NOMO-1 (cell line): ENCODE measurements around the gene TMEM255A.

Source experiments
- DNase-seq, 2 experiments: peaks; one replicate each; lab custom pipeline; 2025; ENCODE audit not compliant: unreplicated experiment in 2 of 2; lab: John Stamatoyannopoulos, UW

Gene TMEM255A

DNA sequence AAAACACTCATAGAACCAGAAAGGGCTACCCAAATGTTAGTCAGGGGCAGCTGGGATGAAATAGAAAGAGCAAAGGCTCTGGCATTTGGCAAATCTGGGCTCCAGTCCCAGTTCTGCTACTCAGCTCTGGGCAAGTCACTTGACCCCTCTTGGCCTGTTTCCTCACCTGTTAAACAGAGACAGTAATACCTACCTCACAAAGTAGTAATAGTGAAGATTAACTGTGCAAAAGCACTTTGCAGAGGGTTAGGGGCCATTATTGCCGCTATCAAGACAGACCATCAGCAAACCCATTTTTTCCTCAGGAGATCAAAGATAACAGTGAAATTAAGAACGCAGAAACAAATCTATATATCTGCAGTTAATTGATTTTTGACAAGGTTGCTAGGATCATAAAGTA is 40.0 kb downstream of the TMEM255A start:
- no peak for DNase-seq

DNA sequence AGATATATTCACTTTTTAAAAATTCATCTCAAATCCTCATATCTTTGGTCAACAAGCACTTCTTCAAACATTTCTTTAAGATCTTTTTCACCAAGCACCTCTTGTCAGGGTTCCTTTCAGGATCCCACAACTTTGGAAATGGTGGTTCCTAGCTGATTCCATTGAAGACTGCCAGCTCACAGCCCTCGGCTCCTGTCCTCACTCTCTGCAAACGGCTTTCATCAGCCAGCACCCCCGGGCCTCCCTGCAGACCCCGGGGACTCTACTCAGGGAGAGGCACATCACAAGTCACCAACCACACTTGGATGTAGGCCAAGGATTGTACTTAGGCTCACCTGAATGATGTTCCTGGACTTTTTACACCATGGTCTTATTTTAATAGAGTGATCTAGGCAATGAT is 40.7 kb downstream of the TMEM255A start:
- DNase-seq, result no peak

DNA sequence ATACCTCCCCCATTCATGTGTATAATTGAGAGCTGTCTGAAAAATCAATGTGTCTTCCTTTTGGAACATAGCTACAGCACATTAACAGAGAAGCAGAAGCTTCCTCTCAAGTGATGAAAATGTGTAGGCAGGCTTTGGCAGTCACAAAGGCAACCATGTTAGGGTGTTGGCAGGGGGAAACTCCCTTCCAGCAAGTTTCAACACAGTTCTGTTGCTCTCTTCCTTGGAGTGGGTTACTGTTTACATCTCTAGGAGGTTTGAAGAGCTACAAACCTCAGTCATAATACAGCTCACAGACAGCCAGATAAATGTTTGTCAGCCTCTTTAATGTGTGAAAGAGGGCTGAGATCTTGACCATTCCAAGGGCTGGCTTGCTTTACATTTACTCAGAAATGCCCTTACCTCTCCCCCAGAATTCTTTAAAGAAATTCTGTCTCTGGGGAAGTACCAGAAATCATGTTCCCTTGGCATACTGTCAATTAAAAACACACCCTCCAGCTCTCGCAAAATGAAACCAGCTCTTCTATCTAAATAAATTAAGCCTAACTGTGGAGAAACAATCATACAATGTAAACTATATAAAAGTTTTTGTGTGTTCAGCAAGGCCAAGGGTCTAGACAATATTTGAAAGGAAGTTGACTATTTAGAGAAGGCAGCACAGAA is 41.8 kb downstream of the TMEM255A start:
- DNase-seq, result peak in 1 of 2 experiments; percentile 39

DNA sequence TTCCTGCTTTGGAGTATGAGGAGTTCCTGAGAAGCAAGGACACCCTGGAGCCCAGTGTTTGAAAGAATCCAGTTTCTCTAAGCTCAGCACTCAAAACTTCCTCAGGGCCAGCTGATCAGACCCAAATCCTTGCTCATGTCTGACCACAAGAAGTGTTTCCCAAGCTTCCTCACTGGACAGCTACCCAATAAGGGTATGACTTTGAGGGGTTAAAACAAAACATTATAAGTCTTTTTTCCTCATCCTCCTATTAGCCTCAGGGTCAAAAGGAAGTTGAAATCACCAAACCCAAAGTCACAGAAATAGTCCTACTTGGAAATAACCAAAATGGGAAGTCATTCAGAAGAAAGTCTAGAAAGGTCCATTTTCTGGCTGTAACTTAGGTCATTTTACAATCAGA is 46.9 kb downstream of the TMEM255A start:
- peak; percentile 50 to 55 for DNase-seq

DNA sequence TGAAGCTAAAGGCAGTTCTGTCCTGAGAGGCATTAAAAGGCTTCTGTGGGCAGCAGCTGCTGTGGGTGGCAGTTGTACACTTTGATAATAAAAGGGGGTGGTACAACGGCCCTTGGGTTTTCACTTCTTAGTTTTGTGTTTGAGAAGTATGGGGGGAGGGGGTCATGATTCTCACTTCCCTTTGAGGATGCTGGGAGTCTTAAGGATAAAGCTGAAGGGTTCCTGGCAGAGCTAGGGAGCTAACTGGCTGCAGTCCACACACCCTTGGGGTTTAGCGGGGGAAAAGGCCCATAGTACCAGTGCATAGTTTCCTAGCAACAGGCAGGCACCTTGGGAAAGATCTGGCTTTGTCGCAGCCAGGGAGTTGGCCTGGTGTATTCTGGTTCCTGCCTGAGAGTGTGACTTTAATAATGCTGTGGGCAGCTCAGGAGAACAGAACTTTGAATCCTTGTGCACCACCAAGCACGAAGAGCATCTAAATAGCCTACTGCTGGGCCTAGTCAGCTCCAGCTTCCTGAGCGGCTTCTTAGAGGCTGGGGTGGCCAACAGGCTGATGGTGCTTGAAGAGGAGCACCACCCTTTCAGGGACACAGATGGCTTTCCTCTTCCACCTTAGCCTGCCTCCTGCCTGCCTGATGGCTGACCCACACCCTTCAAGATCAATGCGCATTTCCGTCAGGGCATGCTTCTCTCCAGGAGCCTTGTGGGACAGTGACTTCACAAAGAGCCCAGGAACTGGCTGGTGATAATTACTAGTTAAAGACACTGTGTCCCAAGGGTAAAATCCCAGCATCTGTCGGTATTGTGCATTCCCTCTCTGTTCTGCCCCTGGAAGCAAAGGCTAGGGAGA is 48.2 kb downstream of the TMEM255A start:
- DNase-seq, result peak; percentile 83 to 87

DNA sequence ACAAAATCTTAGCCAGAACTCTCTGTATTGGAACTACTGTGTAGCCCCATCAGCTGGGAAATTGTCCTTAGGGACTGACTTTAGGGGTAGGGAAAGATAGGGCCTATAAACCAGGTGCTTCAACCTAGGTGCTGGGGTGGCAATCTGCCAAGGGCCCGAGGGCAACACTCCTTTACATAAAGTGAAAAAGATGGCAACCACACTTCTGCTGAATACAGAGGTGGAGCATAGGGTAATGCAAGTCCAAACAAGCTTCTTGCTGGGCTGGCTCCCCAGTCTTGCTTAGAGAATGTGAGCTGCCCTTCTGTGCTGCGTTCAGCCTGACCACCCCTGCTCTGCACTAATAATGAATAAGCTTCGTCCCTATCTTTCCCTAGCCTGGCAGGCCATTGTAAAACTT is 50.9 kb downstream of the TMEM255A start:
- DNase-seq, result no peak

DNA sequence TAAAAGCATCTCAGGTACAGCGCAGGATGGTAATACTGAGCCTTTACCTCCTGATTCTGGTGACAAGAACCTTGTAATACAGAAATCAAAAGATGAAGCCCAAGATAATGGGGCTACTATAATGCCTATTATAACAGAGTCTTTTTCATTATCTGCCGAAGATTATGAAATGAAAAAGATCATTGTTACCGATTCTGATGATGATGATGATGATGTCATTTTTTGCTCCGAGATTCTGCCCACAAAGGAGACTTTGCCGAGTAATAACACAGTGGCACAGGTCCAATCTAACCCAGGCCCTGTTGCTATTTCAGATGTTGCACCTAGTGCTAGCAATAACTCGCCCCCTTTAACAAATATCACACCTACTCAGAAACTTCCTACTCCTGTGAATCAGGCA is 57.5 kb downstream of the TMEM255A start:
- DNase-seq, result no peak

DNA sequence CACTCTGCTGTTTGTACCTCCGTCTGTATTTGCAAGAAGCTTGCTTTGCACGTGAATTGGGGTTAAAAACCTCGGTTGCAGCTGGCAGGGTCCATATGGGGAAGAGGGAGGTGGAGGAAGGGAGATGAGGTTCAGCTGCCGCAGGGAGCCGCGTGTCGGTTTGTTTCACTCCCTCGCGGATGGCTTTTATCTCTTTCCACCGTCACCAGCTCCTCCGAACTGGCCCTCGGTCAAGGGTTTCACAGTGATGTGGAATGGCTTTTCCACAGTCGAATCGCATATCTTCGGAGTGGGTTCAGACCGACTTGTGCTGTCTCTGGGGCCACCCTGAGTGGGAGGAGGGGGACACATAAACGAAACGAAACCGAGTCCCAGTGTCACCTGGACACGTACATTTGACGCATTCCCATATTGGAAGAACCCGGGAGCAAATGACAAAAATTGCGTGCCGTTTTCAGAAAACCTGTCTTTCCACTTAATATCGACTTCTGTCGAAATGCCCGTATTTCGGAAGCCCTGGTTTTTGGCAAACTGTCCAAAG is 59.7 kb downstream of the TMEM255A start:
- no peak for DNase-seq

DNA sequence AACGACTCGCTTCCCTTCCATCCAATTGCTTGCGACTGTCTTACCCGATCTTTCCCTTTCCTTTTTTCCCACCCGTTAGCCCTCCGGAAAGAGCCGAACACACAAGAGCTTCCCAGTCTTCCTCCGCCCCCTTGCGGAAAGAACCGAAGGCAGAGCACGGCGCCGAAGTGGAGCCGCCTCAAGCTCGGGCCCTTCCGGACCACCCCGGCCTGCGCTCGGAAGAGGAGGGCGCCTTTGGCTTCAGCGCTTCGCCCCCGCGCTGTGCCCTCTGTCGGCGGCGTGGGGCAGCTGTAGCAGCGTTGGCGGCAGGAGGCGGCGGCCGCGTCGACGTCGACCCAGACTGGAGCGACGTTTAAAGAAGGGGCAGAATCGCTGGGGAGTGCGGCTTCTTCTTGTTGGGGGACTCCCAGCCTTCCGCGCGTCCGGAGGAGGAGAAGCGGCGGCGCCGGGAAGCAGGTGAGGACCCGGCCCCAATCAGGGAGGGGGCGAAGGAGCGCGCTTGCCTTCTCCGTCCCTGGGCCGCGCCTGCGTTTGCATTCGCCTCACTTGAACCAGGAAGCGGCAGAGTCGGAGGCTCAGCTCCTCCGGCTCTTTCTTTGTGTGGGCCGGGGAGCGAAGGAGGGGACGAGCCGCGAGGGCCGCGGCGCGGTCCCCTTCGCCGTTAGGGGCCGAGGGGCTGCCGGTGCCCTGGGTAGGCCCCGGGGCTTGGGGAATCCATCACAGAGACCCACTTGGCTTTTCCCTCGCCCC is 60.6 kb downstream of the TMEM255A start, which contains the start of gene ZBTB33:
Gene ZBTB33, plus strand, starts transcription at position 291 of the 750 bp plus-strand sequence. CDS start 2,604 bp downstream, outside the sequence.
- DNase-seq, result peak; percentile 74 to 86

DNA sequence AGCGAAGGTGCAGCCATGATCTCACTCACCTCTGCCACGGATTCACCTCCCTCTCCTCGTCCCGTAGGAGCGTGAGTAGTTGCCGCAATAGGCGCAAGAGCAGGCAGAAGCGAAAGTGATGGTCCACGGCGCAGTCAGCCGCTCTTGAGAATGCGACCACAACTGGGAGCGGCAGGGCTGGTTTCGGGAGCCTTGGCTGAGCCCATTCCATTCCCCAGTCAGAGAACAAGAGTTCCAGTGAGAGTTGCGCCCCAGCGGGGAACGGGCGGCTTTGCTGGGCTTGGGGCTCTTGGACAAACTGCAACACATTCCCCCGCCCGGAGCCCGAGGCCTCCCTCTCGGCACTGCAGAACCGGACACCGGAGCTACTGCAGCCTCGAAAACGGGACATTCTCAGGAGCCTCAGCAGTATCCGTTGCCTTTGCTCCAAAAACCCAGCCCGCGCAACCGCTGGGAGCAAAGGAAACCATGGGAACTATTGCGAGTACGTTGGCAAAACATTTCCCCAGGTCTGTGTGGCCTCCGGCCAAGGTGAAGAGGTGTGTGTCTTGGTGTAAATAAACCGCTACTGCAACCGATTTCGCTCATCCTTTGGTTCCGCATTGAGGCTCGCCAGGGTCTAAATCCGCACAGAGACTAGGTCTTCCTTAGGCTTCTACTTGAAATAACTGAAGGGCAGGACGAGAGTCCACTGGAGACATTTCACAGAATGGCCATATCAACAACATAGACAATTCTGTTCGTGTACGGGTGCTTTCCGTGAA is 66.3 kb downstream of the TMEM255A start:
- peak; percentile 39 to 54 for DNase-seq

DNA sequence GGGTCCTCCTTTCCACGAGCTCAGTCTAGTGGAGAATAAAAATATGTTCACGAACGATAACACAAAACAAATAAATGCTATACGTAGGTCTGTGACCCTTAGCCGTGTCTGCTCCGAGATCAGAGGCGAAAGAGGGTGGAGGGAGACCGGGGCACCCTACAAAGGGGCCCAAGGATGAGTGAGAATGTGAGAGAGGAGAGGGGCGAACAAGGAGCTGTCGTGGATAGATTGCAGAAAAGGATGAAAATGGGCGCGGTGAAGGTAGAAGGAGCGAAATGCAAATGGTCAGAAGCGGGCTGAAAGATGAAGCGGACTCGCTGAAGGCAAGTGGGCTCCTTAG is 66.9 kb downstream of the TMEM255A start:
- DNase-seq, result no peak

DNA sequence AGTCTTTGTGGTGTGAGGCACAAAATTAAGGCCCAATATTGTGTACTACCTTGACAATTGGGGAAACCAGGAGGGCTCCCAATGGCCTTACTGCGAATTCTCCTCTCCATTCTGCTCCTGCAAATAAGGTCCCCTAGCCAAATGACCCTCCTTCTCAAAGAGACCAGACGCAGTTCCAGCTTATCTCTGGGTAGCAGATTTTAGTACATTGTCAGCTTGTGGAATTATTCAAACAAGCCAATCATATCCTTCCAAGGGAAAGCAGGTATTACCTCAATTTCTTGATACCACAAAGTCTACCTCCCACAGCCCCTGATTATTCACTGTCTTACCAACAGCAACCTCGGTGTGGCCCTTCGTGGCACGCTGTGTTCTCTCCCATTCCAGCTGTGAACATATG is 68.4 kb downstream of the TMEM255A start:
- no peak for DNase-seq

DNA sequence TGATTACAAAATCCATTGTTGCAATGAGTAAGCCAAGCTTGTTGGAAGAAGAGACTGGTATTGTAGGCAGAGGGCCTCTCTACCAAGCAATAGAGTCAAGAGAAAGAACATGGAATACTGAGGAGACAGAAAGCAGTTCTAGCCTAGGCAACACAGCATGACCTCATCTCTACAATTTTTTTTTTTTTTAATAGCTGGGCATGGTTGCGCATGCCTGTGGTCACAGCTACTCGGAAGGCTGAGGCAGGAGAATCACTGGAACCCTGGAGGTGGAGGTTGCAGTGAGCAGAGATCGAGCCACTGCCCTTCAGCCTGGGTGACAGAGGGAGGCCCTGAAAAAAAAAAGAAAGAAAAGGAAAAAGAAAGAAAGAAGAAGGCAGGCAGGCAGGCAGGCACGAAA is 72.3 kb downstream of the TMEM255A start:
- no peak for DNase-seq

DNA sequence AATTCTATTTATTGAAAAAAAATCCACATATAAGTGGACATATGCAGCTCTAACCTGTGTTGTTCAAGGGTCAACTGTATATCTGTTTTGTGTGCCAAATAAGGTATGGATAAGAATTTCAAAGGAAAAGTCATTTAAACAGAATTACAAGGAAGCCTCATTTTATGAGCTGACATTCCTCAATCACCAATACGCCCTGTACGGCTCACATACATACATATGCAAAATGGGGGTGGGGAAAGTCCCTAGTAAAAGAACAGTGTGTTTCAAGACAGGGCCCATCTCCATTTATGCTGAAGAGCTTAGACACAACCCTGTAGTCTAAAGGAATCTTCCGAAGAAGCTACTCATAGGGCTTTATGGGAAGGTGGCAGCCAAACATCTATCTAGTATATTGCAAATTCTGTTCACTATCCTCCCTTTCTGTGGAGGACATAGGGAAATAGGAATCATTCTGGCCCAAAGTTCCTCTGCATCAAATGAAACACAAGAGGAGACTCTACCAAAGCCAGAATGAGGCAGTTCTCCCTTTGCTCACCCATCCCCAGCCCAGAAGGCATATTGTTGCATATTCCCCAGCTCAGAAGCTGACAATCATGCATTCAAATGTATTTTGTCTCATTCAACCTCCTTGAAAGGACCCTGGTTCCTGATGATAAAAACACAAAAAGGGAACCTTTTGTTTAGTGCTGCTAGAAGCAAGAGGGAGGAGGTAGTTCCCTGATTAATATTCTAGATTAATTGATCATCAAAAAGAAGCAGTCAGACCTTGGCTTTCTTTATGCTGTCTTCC is 74.4 kb downstream of the TMEM255A start:
- DNase-seq, result no peak

DNA sequence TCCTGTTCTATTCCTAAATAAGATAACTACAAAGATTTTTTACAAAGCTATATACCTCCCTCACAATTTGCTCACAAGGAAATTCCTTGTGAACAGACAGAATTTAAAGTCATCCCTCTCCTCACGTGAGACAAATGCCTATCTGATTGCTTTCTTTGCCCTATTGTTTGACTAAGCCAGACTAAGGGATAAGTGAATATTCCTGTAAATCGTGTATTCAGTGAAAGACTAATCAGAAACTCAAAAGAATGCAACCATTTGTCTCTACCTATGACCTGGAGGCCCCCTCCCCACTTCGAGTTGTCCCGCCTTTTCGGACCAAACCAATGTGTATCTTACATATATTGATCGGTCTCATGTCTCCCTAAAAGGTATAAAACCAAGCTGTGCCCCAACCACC is 76.0 kb downstream of the TMEM255A start:
- DNase-seq, result no peak

DNA sequence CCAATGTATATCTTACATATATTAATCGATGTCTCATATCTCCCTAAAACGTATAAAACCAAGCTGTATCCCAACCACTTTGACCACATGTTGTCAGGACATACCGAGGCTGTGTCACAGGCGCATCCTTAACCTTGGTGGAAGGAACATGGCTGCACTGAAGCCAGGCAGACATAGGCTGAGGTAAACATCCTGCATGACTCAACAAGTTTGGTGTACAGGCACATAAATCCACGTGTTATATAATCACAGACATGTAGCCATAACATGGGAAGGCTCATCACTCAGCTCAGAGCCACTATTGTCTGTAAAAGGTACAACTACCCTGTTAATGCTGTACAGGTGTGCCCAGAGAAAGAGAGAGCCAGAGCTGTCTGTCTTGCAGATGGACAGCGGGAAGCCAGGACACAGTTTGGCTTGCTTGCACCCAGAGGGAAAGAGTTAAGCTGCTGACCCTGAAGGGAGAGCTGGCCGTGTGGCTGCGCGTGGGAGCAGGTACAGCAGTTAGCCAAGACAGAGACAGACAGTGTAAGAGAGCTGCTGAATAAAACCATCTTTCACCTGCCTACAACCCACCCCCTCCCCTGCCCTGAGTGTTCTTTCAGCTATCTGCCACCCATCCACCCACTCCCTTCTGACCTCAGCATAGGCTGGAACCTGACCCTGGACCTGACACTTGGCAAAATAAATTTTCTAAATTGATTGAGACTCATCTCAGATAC is 82.9 kb downstream of the TMEM255A start:
- no peak for DNase-seq

DNA sequence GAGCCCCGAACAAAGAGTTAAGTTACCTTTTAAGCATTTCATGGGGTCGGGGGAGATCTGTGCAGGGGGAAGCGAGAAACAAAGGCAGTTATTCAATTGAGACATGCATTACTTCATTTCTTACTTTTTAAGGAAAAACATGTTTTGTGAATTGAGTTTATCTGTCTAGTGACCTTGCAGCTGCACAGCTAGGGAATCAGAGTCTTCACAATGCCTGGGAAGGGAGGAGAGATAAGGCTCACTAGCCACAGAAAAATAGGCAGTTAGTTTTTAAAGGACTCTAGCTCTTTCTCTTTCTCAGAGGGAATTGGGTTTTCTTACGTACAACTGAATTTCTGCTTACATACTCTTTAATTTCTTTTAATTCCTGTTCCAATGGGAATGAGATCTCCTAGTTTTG is 86.9 kb downstream of the TMEM255A start:
- no peak for DNase-seq

DNA sequence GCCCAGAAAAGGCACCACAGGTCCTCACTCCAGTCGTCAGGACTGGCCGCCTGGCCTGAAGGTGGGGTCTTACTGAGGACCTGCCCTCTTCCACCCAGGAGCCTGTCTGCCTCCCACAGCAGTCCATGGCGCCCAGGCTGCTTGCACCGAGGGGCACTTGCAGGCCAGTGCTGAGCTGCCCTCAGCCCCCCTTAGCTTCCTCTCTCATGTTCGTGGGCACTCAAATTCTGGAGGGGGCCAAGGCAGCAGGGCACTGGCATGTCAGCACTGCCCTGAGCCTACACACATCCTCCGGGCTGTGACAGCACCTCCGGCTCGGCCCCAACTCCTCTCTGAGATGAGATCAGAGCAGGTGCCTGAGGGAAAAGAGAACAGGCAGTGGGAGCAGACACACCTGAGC is 87.9 kb downstream of the TMEM255A start:
- no peak for DNase-seq
